ENCODE data around the gene CYBRD1. TPM values are rescaled to one million over a fixed set of nuclear protein-coding genes. Genes with fewer than 3 reads are reported as not detected.

CYBRD1 gene
- total and polyA plus RNA-seq, 2 donors (not counting 1 experiment from before 2014, with no cell fraction given) = 0.27 TPM; not detected in 1

GRCh38 chr2:171592036-171592555, 69.8 kb downstream of the CYBRD1 start:
- H3K9ac ChIP-seq (ENCODE audit: low read length) = no peak overlapping the region
- H2AFZ ChIP-seq (ENCODE audit: insufficient read depth, low read depth, low read length, poor library complexity, severe bottlenecking) = no peak overlapping the region
- no peak for ATAC-seq (ENCODE audit: low read depth)
- no peaks in the 10 kb centered on the region for H3K36me3 ChIP-seq (replicated peaks in 1 of 2; ENCODE audit: control extremely low read depth in 1 of 2, control insufficient read depth in 1 of 2, extremely low read depth in 1 of 2, insufficient read depth in 2 of 2, low read length in 1 of 2)
- no peak for DNase-seq
- H3K4me1 Mint-ChIP-seq = no peaks in the 10 kb centered on the region
- peaks cover 4% of the 10 kb centered on the region for H3K9me3 Mint-ChIP-seq (ENCODE audit: insufficient read depth)
- H3K9me3 ChIP-seq (ENCODE audit: control extremely low read depth in 1 of 3, control insufficient read depth in 2 of 3, insufficient read depth in 1 of 3, low read length in 2 of 3) = peaks cover 1 to 12% (median 7%) of the 10 kb centered on the region in 3 donors
- no peaks in the 10 kb centered on the region for H3K79me2 ChIP-seq (ENCODE audit: control insufficient read depth, insufficient read depth, low read length)
- no peaks in the 10 kb centered on the region for H3K4me1 ChIP-seq (ENCODE audit: control insufficient read depth in 2 of 2, insufficient read depth in 2 of 2, low read length in 2 of 2)
- no peak overlapping the region for H3K27ac ChIP-seq (ENCODE audit: low read length in 2 of 2)
- no peak overlapping the region for H3K4me3 Mint-ChIP-seq
- no peak overlapping the region for H3K4me2 ChIP-seq (replicated peaks; ENCODE audit: low read depth, low read length, poor library complexity, severe bottlenecking)
- no peak overlapping the region for H3K4me3 ChIP-seq (ENCODE audit: control extremely low read depth in 1 of 5, extremely low read depth in 1 of 5, insufficient read depth in 1 of 5, low read depth in 2 of 5, low read length in 4 of 5)
- H3K27ac Mint-ChIP-seq = no peak overlapping the region
- WGBS (ENCODE audit: insufficient coverage) = 83% methylated on average over 5 of the region's 7 CpGs
- peaks cover 0 to 8% (median 2%) of the 10 kb centered on the region in 4 experiments for H3K27me3 ChIP-seq (replicated peaks in 1 of 4; ENCODE audit: control extremely low read depth in 1 of 4, control insufficient read depth in 3 of 4, insufficient read depth in 4 of 4, low read length in 3 of 4)
- ChIA-PET CTCF (no interaction called here), POLR2A (no interaction called here)
- H3K27me3 Mint-ChIP-seq = peaks cover 26% of the 10 kb centered on the region
- TF ChIP-seq EZH2 (IDR thresholded peaks at IDR 0.05; ENCODE audit: borderline replicate concordance, insufficient read depth, low read depth, low read length, poor library complexity, severe bottlenecking) = no peak
- TF ChIP-seq CTCF (IDR thresholded peaks at IDR 0.05) = no peak
- intact Hi-C loops (cut with micrococcal nuclease) = loop anchor here (10.0 kb wide), 1 partner anchor 1343 kb away; no protein-coding TSS in a partner anchor
- H4K20me1 ChIP-seq (ENCODE audit: control insufficient read depth, insufficient read depth, low read length, poor library complexity, severe bottlenecking) = no peaks in the 10 kb centered on the region

GRCh38 chr2:171595456-171595855, 73.2 kb downstream of the CYBRD1 start:
- H3K36me3 ChIP-seq (replicated peaks in 1 of 2; ENCODE audit: control extremely low read depth in 1 of 2, control insufficient read depth in 1 of 2, extremely low read depth in 1 of 2, insufficient read depth in 2 of 2, low read length in 1 of 2) = no peaks in the 10 kb centered on the region
- DNase-seq (no peak), ATAC-seq (ENCODE audit: low read depth) (no peak)
- no peaks in the 10 kb centered on the region for H3K79me2 ChIP-seq (ENCODE audit: control insufficient read depth, insufficient read depth, low read length)
- H3K9me3 ChIP-seq (ENCODE audit: control extremely low read depth in 1 of 3, control insufficient read depth in 2 of 3, insufficient read depth in 1 of 3, low read length in 2 of 3) = peaks cover under 1 to 8% (median 2%) of the 10 kb centered on the region in 3 donors
- TF ChIP-seq EZH2 (IDR thresholded peaks at IDR 0.05; ENCODE audit: borderline replicate concordance, insufficient read depth, low read depth, low read length, poor library complexity, severe bottlenecking) (no peak), CTCF (IDR thresholded peaks at IDR 0.05) (no peak)
- no peak overlapping the region for H3K4me3 Mint-ChIP-seq
- no peak overlapping the region for H3K9ac ChIP-seq (ENCODE audit: low read length)
- no peak overlapping the region for H3K4me3 ChIP-seq (ENCODE audit: control extremely low read depth in 1 of 5, extremely low read depth in 1 of 5, insufficient read depth in 1 of 5, low read depth in 2 of 5, low read length in 4 of 5)
- H4K20me1 ChIP-seq (ENCODE audit: control insufficient read depth, insufficient read depth, low read length, poor library complexity, severe bottlenecking) = no peaks in the 10 kb centered on the region
- POLR2A ChIA-PET = no interaction called here
- no peak overlapping the region for H3K4me2 ChIP-seq (replicated peaks; ENCODE audit: low read depth, low read length, poor library complexity, severe bottlenecking)
- no peak overlapping the region for H2AFZ ChIP-seq (ENCODE audit: insufficient read depth, low read depth, low read length, poor library complexity, severe bottlenecking)
- H3K9me3 Mint-ChIP-seq (ENCODE audit: insufficient read depth) = peaks cover 4% of the 10 kb centered on the region
- H3K27me3 Mint-ChIP-seq = peaks cover 22% of the 10 kb centered on the region
- peaks cover 0 to 6% (median 5%) of the 10 kb centered on the region in 4 experiments for H3K27me3 ChIP-seq (replicated peaks in 1 of 4; ENCODE audit: control extremely low read depth in 1 of 4, control insufficient read depth in 3 of 4, insufficient read depth in 4 of 4, low read length in 3 of 4)
- no peak overlapping the region for H3K27ac Mint-ChIP-seq
- peaks cover 1% of the 10 kb centered on the region for H3K4me1 Mint-ChIP-seq
- intact Hi-C loops (cut with micrococcal nuclease) = loop anchor here (5.0 to 10.0 kb wide), 2 partner anchors 623 to 1339 kb away; no protein-coding TSS in a partner anchor
- H3K27ac ChIP-seq (ENCODE audit: low read length in 2 of 2) = no peak overlapping the region
- H3K4me1 ChIP-seq (ENCODE audit: control insufficient read depth in 2 of 2, insufficient read depth in 2 of 2, low read length in 2 of 2) = no peaks in the 10 kb centered on the region
- CTCF ChIA-PET = interaction anchor here (0.6 to 1.6 kb wide), 5 partner anchors 22 to 869 kb away, joined by 3 to 5 read pairs (median 4); no protein-coding TSS in a partner anchor
